Measurements from ENCODE around the gene SIRPA. TPM values are rescaled to one million over a fixed set of nuclear protein-coding genes. Genes with fewer than 3 reads are reported as not detected.

The SIRPA gene
- total and polyA plus RNA-seq, 10 of the 15 experiments (the other 5 are each of a cell fraction or from before 2014, with no cell fraction given): 1.7 to 13.2 (median 5.0) TPM

- no peak for TF ChIP-seq CREB1 (IDR thresholded peaks at IDR 0.05; ENCODE audit: low read depth)
- no peak for TF ChIP-seq CHD4 (IDR thresholded peaks at IDR 0.05)
- TF ChIP-seq KDM1A (IDR thresholded peaks at IDR 0.05; ENCODE audit: borderline replicate concordance): no peak
- no peak for TF ChIP-seq NFYB (IDR thresholded peaks at IDR 0.05; ENCODE audit: insufficient read depth, low read depth, low read length)
- no peak for TF ChIP-seq ATF3 (IDR thresholded peaks at IDR 0.05; ENCODE audit: borderline replicate concordance, extremely low read depth, low read depth, low read length)
- no peak for TF ChIP-seq ZNF24 (IDR thresholded peaks at IDR 0.05)
- no peak for TF ChIP-seq E2F8 (IDR thresholded peaks at IDR 0.05; ENCODE audit: low read depth, partially characterized antibody)
- no peak for TF ChIP-seq YBX1 (IDR thresholded peaks at IDR 0.05)
- TF ChIP-seq TBL1XR1 (IDR thresholded peaks at IDR 0.05; ENCODE audit: low read depth, low read length): no peak
- no peak for TF ChIP-seq NR2C2 (IDR thresholded peaks at IDR 0.05; ENCODE audit: borderline replicate concordance, control insufficient read depth, insufficient read length, low read depth)
- POLR2A ChIA-PET: no interaction called here
- RAD21 ChIA-PET (ENCODE audit: unreplicated experiment): no interaction called here
- Histone ChIP-seq H3K27me3 (replicated peaks in 1 of 2; ENCODE audit: control insufficient read depth in 2 of 2, insufficient read depth in 2 of 2, low read length in 1 of 2) (no peaks in the 10 kb centered on the region), H3K27ac (ENCODE audit: control insufficient read depth, insufficient read depth) (no peak overlapping the region), H3K9ac (ENCODE audit: control insufficient read depth, insufficient read depth, low read length) (no peak overlapping the region), H3K4me3 (no peak overlapping the region), H3K36me3 (ENCODE audit: control insufficient read depth in 2 of 2, insufficient read depth in 2 of 2, low read length in 1 of 2) (no peaks in the 10 kb centered on the region), H3K4me2 (ENCODE audit: control insufficient read depth, insufficient read depth) (no peak overlapping the region), H2AFZ (ENCODE audit: control insufficient read depth, low read depth, low read length) (no peak overlapping the region), H3K79me2 (ENCODE audit: control insufficient read depth, insufficient read depth, low read length) (no peaks in the 10 kb centered on the region), H3K9me3 (replicated peaks; ENCODE audit: control insufficient read depth, insufficient read depth, low read length) (no peaks in the 10 kb centered on the region), H4K20me1 (ENCODE audit: control insufficient read depth, insufficient read depth) (no peaks in the 10 kb centered on the region), H3K4me1 (ENCODE audit: control insufficient read depth, insufficient read depth, low read length) (no peaks in the 10 kb centered on the region)
- WGBS (ENCODE audit: insufficient coverage, insufficient replicate concordance, low lambda C conversion rate, missing lambda C conversion rate): 49% methylated on average over 13 of the region's 13 CpGs
- SMC1A ChIA-PET (ENCODE audit: uncharacterized antibody, unreplicated experiment): interaction anchor here (1.3 kb wide), 1 partner anchor 18 kb away, joined by 3 read pairs; no protein-coding TSS in a partner anchor
- no TSS peak for BruUV-seq (replicated peaks)
- no peak for ATAC-seq
- CTCF ChIA-PET: interaction anchor here (0.5 to 0.9 kb wide), 3 partner anchors 123 to 169 kb away, joined by 3 to 4 read pairs (median 3); no protein-coding TSS in a partner anchor
- intact Hi-C loops (cut with micrococcal nuclease; ENCODE audit: unreplicated experiment) (no loop called here), in situ Hi-C loops (cut with MboI) (no loop called here)
- DNase-seq (ENCODE audit: low read depth, low spot score): no peak
- no peak for FAIRE-seq
Observed at GRCh38 chr20:1924910-1925861, 30.0 kb downstream of the SIRPA start.

Data from GM12878 (cell line).